Astrocyte (in vitro differentiated cells and primary cell): Measurements from ENCODE around the gene LRPPRC. TPM values are rescaled to one million over a fixed set of nuclear protein-coding genes. Genes with fewer than 3 reads are reported as not detected.
A peak's percentile ranks its signal among the peaks of the same experiment; 100 is the strongest.

ENCODE experiments used
- DNase-seq: peaks from one replicate; pipeline ENCODE4 v3.0.0-alpha.2; 2010; ENCODE audit warnings: low read depth
- FAIRE-seq: peaks from 2 replicates; lab custom pipeline; 2011; peaks lifted over from hg19 to GRCh38; lab: Jason Lieb, UNC
- H2AFZ ChIP-seq: 2 replicates; pipeline ENCODE4 v1.6.0; 2012; ENCODE audit warnings: low read depth, low read length, inconsistent platforms
- H3K27ac ChIP-seq: 2 replicates; pipeline ENCODE4 v1.5.1; 2011; ENCODE audit warnings: low read depth, low read length, inconsistent platforms
- H3K27me3 ChIP-seq: 2 replicates; pipeline ENCODE4 v1.6.0; 2011; ENCODE audit warnings: low read length, inconsistent platforms; ENCODE audit not compliant: insufficient read depth
- H3K36me3 ChIP-seq: 2 replicates; pipeline ENCODE4 v1.5.1; 2011; ENCODE audit warnings: low read length, inconsistent platforms; ENCODE audit not compliant: insufficient read depth
- H3K4me1 ChIP-seq: 2 replicates; pipeline ENCODE4 v1.5.1; 2011; ENCODE audit warnings: low read length, inconsistent platforms; ENCODE audit not compliant: insufficient read depth
- H3K4me2 ChIP-seq: 2 replicates; pipeline ENCODE4 v1.6.0; 2012; ENCODE audit warnings: low read length, inconsistent platforms
- H3K4me3 ChIP-seq: 2 replicates; pipeline ENCODE4 v1.5.1; 2011; ENCODE audit warnings: low read depth, mild to moderate bottlenecking, low read length, inconsistent platforms; ENCODE audit not compliant: insufficient read depth
- H3K79me2 ChIP-seq: 2 replicates; pipeline ENCODE4 v1.6.0; 2012; ENCODE audit warnings: mild to moderate bottlenecking, low read length, inconsistent platforms; ENCODE audit not compliant: insufficient read depth
- H3K9ac ChIP-seq: 2 replicates; pipeline ENCODE4 v1.6.0; 2012; ENCODE audit warnings: mild to moderate bottlenecking, low read length, inconsistent platforms
- H3K9me3 ChIP-seq: 2 replicates; pipeline ENCODE4 v1.5.1; 2012; ENCODE audit warnings: low read depth, mild to moderate bottlenecking, low read length, inconsistent platforms; ENCODE audit not compliant: insufficient read depth
- H4K20me1 ChIP-seq: 2 replicates; pipeline ENCODE4 v1.6.0; 2012; ENCODE audit warnings: low read length, inconsistent platforms; ENCODE audit not compliant: insufficient read depth
- H3K27ac Mint-ChIP-seq: one replicate; pipeline ENCODE4 v1.8.0; 2021; ENCODE audit warnings: mild to moderate bottlenecking, mixed read lengths; ENCODE audit not compliant: unreplicated experiment
- H3K27me3 Mint-ChIP-seq: one replicate; pipeline ENCODE4 v1.8.0; 2021; ENCODE audit warnings: low read depth, mixed read lengths; ENCODE audit not compliant: unreplicated experiment
- H3K36me3 Mint-ChIP-seq: one replicate; pipeline ENCODE4 v1.8.0; 2021; ENCODE audit warnings: low read depth, mixed read lengths; ENCODE audit not compliant: unreplicated experiment
- H3K4me1 Mint-ChIP-seq: one replicate; pipeline ENCODE4 v1.8.0; 2021; ENCODE audit warnings: low read depth, mixed read lengths; ENCODE audit not compliant: unreplicated experiment
- H3K4me3 Mint-ChIP-seq: one replicate; pipeline ENCODE4 v1.8.0; 2021; ENCODE audit warnings: mild to moderate bottlenecking, moderate library complexity, mixed read lengths; ENCODE audit not compliant: unreplicated experiment
- H3K9me3 Mint-ChIP-seq: one replicate; pipeline ENCODE4 v1.8.0; 2021; ENCODE audit warnings: mild to moderate bottlenecking, mixed read lengths; ENCODE audit not compliant: unreplicated experiment
- CTCF ChIP-seq: IDR thresholded peaks from 2 replicates; pipeline ENCODE4 v1.5.1; 2011; ENCODE audit warnings: low read depth, mild to moderate bottlenecking, inconsistent platforms, low read length, moderate library complexity; ENCODE audit not compliant: insufficient read depth
- EZH2 ChIP-seq: IDR thresholded peaks from 2 replicates; pipeline ENCODE4 v1.6.1; 2012; ENCODE audit warnings: mild to moderate bottlenecking, low read length, inconsistent platforms; ENCODE audit not compliant: insufficient read depth
- total RNA-seq: library from RNA; stranded (reverse); gene quantifications from 2 replicates; pipeline ENCODE4 v1.2.1, GENCODE V29; 2021

The LRPPRC gene
- total RNA-seq, 1 donor from 2014 or later: 94.9 TPM

GRCh38 chr2:43889416-43889815 lies 106.4 kb downstream of the LRPPRC start:
- H3K9ac ChIP-seq: no peak overlapping the region
- H3K36me3 ChIP-seq: peaks cover 57% of the 10 kb centered on the region
- no peak overlapping the region for H3K27ac ChIP-seq
- H4K20me1 ChIP-seq: no peaks in the 10 kb centered on the region
- H3K27ac Mint-ChIP-seq: no peak overlapping the region
- no peak overlapping the region for H2AFZ ChIP-seq
- no peak for DNase-seq
- no peaks in the 10 kb centered on the region for H3K27me3 ChIP-seq
- no peak for TF ChIP-seq CTCF
- no peak for TF ChIP-seq EZH2
- H3K4me1 ChIP-seq: no peaks in the 10 kb centered on the region
- peaks cover 30% of the 10 kb centered on the region for H3K36me3 Mint-ChIP-seq
- no peak for FAIRE-seq
- no peaks in the 10 kb centered on the region for H3K9me3 ChIP-seq
- peaks cover 8% of the 10 kb centered on the region for H3K4me1 Mint-ChIP-seq
- H3K4me2 ChIP-seq: no peak overlapping the region
- no peaks in the 10 kb centered on the region for H3K79me2 ChIP-seq
- H3K27me3 Mint-ChIP-seq: no peaks in the 10 kb centered on the region
- H3K4me3 ChIP-seq: no peak overlapping the region
- H3K9me3 Mint-ChIP-seq: no peaks in the 10 kb centered on the region
- no peak overlapping the region for H3K4me3 Mint-ChIP-seq

- Mint-ChIP-seq H3K27ac (peak overlapping the region; percentile 44), H3K4me1 (peaks cover 8% of the 10 kb centered on the region), H3K27me3 (no peaks in the 10 kb centered on the region), H3K4me3 (no peak overlapping the region), H3K9me3 (no peaks in the 10 kb centered on the region), H3K36me3 (peaks cover 25% of the 10 kb centered on the region)
- Histone ChIP-seq H3K27me3 (no peaks in the 10 kb centered on the region), H3K9ac (no peak overlapping the region), H3K79me2 (no peaks in the 10 kb centered on the region), H3K36me3 (peaks cover 40% of the 10 kb centered on the region), H3K4me2 (no peak overlapping the region), H3K4me3 (no peak overlapping the region), H3K27ac (no peak overlapping the region), H4K20me1 (no peaks in the 10 kb centered on the region), H2AFZ (no peak overlapping the region), H3K4me1 (no peaks in the 10 kb centered on the region), H3K9me3 (no peaks in the 10 kb centered on the region)
- FAIRE-seq (no peak), DNase-seq (no peak)
- TF ChIP-seq EZH2 (no peak), CTCF (no peak)
Measured at GRCh38 chr2:43887176-43887575, 108.6 kb downstream of the LRPPRC start.

GRCh38 chr2:43885132-43885632 lies 110.6 kb downstream of the LRPPRC start:
- no peak overlapping the region for H2AFZ ChIP-seq
- H3K9me3 Mint-ChIP-seq: no peaks in the 10 kb centered on the region
- H3K27ac ChIP-seq: no peak overlapping the region
- peaks cover 25% of the 10 kb centered on the region for H3K36me3 ChIP-seq
- H3K27ac Mint-ChIP-seq: no peak overlapping the region
- no peak overlapping the region for H3K4me2 ChIP-seq
- no peak overlapping the region for H3K9ac ChIP-seq
- TF ChIP-seq CTCF (no peak), EZH2 (no peak)
- no peak overlapping the region for H3K4me3 Mint-ChIP-seq
- no peaks in the 10 kb centered on the region for H3K4me1 ChIP-seq
- no peak for FAIRE-seq
- no peaks in the 10 kb centered on the region for H3K27me3 ChIP-seq
- peaks cover 23% of the 10 kb centered on the region for H3K36me3 Mint-ChIP-seq
- no peak for DNase-seq
- H3K27me3 Mint-ChIP-seq: no peaks in the 10 kb centered on the region
- H3K79me2 ChIP-seq: no peaks in the 10 kb centered on the region
- no peaks in the 10 kb centered on the region for H4K20me1 ChIP-seq
- H3K4me1 Mint-ChIP-seq: no peaks in the 10 kb centered on the region
- H3K4me3 ChIP-seq: no peak overlapping the region
- no peaks in the 10 kb centered on the region for H3K9me3 ChIP-seq
